SH-SY5Y (cell line): ENCODE data around the gene AP2S1.

Experiments used
- GATA2 ChIP-seq: IDR thresholded peaks from 2 replicates; pipeline ENCODE4 v1.6.1; 2011; ENCODE audit warnings: mild to moderate bottlenecking, low read depth, low read length
- GATA3 ChIP-seq: IDR thresholded peaks from 2 replicates; pipeline ENCODE4 v1.6.1; 2011; ENCODE audit warnings: low read depth, mild to moderate bottlenecking, low read length, moderate library complexity

AP2S1 gene

GRCh38 chr19:46834984-46835383 is 15.7 kb downstream of the AP2S1 start:
- TF ChIP-seq GATA2, result no peak
- TF ChIP-seq GATA3, result no peak

DNA sequence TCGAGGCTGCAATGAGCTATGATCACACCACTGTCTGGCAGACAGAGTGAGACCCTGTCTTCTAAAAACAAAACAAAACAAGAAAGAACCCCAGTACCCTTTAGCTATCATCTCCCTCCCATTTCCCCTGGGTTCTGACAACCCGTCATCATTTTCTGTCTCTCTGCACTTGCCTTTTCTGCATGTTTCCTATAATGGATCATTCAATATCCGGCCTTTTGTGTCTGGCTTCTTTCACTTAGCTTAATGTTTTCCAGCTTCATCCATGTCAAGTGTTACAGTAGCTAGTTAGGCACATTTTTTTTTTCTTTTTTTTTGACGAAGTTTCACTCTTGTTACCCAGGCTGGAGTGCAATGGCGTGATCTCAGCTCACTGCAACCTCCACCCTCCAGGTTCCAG is 16.5 kb downstream of the AP2S1 start:
- TF ChIP-seq GATA2 (no peak), GATA3 (no peak)

DNA sequence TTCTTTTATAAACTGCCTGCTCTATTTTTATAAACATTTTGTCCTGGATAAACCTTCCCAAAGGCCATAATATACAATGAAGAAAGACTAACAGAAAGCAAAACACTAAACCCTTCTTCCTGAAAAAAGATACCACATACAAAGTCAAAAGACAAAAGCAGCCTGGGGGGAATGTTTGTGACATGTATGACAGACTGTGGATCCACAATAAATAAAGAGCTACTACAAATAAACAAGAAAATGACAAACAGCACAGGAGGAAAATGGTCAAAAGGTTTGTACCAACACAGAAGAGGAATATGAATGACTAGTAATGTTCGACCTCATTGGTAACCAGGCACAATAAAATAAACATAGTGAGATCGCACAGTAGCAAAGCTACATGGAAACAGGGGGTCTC is 19.8 kb downstream of the AP2S1 start:
- TF ChIP-seq GATA3, result no peak
- no peak for TF ChIP-seq GATA2

- TF ChIP-seq GATA2 (no peak), GATA3 (no peak)
These were observed 22.2 kb downstream of the AP2S1 start for GRCh38 chr19:46828484-46828883.

- TF ChIP-seq GATA3 (no peak), GATA2 (no peak)
These were observed 25.0 kb downstream of the AP2S1 start for GRCh38 chr19:46825731-46826055.

GRCh38 chr19:46824890-46825730 is 25.5 kb downstream of the AP2S1 start:
- TF ChIP-seq GATA2 (no peak), GATA3 (no peak)

DNA sequence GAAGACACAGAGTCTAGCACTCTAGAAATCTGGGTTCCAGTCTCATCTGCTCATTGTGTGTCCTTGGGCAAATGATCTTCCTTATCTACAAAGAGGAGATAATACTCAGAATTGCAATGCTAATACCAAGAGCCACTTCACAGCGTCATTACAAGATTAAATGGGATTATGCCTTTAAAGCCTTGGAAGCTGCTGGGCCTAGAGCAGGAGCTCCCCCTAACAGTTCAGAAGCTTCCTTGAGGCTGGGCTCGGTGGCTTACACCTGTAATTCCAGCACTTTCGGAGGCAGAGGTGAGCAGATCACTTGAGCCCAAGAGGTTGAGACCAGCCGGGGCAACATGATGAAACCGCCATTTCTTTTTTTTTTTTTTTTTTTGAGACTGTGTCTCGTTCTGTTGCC is 27.6 kb downstream of the AP2S1 start:
- no peak for TF ChIP-seq GATA3
- no peak for TF ChIP-seq GATA2

DNA sequence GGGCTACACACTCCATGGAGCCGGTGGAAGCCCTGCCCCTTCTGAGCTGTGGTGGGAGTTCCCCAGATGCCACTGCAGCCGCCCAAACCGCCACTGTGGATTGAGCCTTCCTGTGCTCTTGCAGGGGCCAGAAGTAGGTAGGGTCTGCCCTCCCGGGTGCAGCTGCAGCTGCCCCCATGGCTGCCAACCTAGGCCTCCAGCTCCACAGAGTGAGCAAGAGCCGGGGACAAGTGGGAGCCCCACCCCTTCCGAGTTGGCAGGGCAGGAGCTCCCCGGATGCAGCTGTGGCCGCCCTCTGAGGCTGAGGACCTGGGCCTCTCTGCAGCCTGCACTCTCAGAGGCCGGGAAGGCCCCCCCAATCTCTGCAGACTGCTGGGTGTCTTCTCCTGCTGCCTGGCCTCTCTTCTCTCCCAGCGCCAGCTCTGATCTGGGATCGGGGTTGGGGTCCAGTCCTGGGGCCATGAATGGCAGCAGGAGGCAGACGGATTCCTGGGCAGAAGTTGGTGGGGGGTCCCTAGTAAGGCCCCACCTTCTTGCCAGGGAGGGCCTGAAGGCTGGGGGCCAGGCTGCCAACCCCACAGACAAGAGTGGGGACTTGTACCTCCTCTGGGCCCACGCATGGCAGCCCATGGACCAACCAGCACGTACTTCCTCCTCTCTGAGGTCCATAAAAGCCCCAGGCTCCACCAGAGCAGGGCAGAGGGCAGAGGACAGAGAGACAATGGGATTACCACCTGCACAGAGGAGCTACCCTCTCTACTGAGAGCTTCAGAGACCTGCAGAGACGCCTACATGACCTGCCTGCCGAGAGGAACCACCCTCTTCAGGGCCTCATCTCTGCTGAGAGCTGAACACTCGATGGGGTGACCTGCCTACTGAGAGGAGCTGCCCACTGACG is 28.9 kb downstream of the AP2S1 start:
- TF ChIP-seq GATA3 (no peak), GATA2 (no peak)

- TF ChIP-seq GATA3 (no peak), GATA2 (no peak)
These were observed 31.8 kb downstream of the AP2S1 start for GRCh38 chr19:46818812-46819211.

DNA sequence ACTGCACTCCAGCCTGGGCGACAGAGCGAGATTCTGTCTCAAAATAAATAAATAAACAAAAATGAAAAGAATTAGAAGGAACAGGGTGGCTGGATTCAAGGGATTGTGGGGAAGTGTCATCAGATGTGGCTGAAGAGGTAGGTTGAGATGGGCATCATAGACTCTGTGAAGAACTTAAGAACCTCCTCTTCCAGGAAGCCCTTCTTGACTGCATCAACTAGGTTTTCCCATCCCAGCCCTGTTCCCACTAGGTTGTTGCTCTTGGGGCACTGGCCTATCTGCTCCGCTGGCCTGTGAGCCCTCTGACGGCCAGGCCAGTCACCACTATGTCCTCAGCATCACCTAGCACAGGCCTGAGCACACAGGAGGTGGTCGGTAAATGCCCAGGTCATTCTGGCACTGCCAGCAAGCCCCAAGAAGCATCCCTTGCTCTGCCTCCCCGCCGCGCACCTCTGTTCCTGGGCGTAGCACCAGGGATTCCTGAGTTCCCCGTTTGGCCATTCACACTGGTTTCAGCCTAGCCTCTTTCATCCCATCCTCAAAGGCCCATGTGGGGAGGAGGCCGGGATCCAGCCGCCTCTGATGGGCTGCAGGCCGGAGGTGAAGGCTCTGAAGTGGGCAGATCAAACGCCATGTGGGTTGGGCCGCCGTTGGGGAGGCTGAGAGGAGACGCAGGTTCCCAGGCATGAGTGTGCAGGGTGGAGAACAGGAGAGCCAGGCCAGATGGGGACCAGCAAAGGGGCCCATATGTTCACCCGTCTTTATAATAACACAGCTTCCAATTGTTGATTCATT is 34.6 kb downstream of the AP2S1 start:
- TF ChIP-seq GATA3 (no peak), GATA2 (no peak)

- TF ChIP-seq GATA2 (no peak), GATA3 (no peak)
These were observed 36.7 kb downstream of the AP2S1 start for GRCh38 chr19:46813839-46814358.

DNA sequence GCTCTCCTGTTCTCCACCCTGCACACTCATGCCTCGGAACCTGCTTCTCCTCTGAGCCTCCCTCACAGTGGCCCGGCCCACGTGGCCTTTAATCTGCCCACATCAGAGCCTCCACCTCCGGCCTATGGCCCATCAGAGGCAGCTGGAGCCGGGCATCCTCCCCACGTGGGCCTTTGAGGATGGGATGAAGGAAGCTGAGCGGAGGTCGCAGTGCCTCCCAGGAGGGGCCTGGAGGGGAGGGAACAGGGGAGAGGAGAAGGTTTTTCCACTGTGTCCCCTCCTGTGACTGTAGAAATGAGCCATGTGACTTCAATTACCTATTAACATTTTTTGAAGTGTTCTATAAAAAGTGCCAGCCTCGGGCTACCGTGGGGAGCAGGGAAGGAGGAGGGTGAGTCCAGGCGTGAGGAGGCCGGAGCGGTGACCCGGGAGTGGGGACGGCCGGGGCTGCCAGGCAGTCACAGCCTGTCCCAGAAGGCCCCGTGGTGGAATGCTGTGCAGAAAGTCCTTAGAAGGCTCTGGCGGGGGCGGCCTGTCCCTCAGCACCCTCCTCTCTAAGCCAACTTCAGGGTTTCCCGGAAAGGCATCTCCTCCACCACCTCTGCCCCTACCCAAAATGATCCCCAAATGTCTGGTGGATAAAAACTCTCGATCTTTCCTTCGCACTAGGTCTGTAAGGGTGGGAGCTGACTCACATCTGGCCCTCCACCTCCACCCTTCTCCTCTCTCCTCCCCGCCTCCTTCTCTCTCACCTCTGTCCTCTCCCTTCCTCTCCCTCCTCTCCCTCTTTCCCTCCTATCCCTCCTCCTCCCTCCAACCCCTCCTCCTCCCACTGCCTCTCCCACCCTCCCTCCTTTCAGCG is 37.4 kb downstream of the AP2S1 start:
- TF ChIP-seq GATA2, result no peak
- no peak for TF ChIP-seq GATA3

- TF ChIP-seq GATA2 (no peak), GATA3 (no peak)
These were observed 40.9 kb downstream of the AP2S1 start for GRCh38 chr19:46809534-46810272.
